GM23248 (cell line): ENCODE results near the gene INSIG2.

Experiments
- EZH2 ChIP-seq: fragments of 200-600 bp; sonication (generic); IDR thresholded peaks from 2 replicates; pipeline ENCODE4 v1.6.1; 2018; ENCODE audit warnings: antibody characterized with exemption, mild to moderate bottlenecking; ENCODE audit not compliant: insufficient read depth, poor library complexity, severe bottlenecking
- EZH2phosphoT487 ChIP-seq: fragments of 200-600 bp; sonication (generic); IDR thresholded peaks from 2 replicates; pipeline ENCODE4 v1.6.1; 2018; ENCODE audit warnings: antibody characterized with exemption, moderate library complexity, mild to moderate bottlenecking, low read depth; ENCODE audit not compliant: insufficient read depth

GRCh38 chr2:118050386-118050785 lies 37.9 kb upstream of the INSIG2 start:
- no peak for TF ChIP-seq EZH2phosphoT487
- TF ChIP-seq EZH2 = no peak
